B cell (primary cell): ENCODE results near the gene DOCK4. TPM values are rescaled to one million over a fixed set of nuclear protein-coding genes. Genes with fewer than 3 reads are reported as not detected.

Experiments used
- ATAC-seq: fragments of 200-7000 bp; cut with Tn5 transposase; one replicate; pipeline ENCODE4 v1.10.0; 2021; ENCODE audit warnings: low read depth, mild to moderate bottlenecking, moderate number of reproducible peaks, moderate library complexity
- CTCF ChIA-PET: fragments of 350-600 bp; sonication (Branson Sonifier 250); formaldehyde crosslinking; loops from one replicate; lab custom pipeline; 2021; ENCODE audit warnings: antibody characterized with exemption, inconsistent platforms; lab: Charles Lee
- POLR2A ChIA-PET: fragments of 350-600 bp; sonication (Branson Sonifier 250); formaldehyde crosslinking; loops from one replicate; lab custom pipeline; 2021; ENCODE audit warnings: antibody characterized with exemption; lab: Charles Lee
- DNase-seq: peaks from one replicate; pipeline ENCODE4 v3.0.0; 2013
- H2AFZ ChIP-seq: 2 replicates; pipeline ENCODE4 v1.6.1; 2012; ENCODE audit warnings: mild to moderate bottlenecking, low read depth, low read length; ENCODE audit not compliant: insufficient read depth, poor library complexity, severe bottlenecking
- H3K27ac ChIP-seq, 2 donors: 1 replicate in 1 of 2; 2 replicates in 1 of 2; pipeline ENCODE4 v1.5.1; 2012 to 2013; ENCODE audit warnings: low read length in 2 of 2, mild to moderate bottlenecking in 2 of 2, moderate library complexity in 1 of 2
- H3K27me3 ChIP-seq, 4 experiments: fragments of 200-600 bp in 1 of 4; sonication (generic) in 1 of 4; replicated peaks in 1 of 4; 1 replicate in 2 of 4; 2 replicates in 2 of 4; pipeline versions ENCODE4 v1.6.1 to v1.7.0; 2013 to 2016; ENCODE audit warnings: low read length in 3 of 4, mild to moderate bottlenecking in 2 of 4, mixed read lengths in 1 of 4, moderate library complexity in 1 of 4; ENCODE audit not compliant: insufficient read depth in 4 of 4, control insufficient read depth in 3 of 4; ENCODE audit errors: control extremely low read depth in 1 of 4
- H3K36me3 ChIP-seq, 2 experiments: replicated peaks in 1 of 2; 1 replicate in 1 of 2; 2 replicates in 1 of 2; pipeline versions ENCODE4 v1.6.1 to v1.7.1; 2013; ENCODE audit warnings: low read length in 1 of 2; ENCODE audit not compliant: insufficient read depth in 2 of 2, control insufficient read depth in 1 of 2; ENCODE audit errors: control extremely low read depth in 1 of 2, extremely low read depth in 1 of 2
- H3K4me1 ChIP-seq, 2 donors: fragments of 200-600 bp in 1 of 2; sonication (generic) in 1 of 2; 1 replicate in 1 of 2; 2 replicates in 1 of 2; pipeline versions ENCODE4 v1.5.1 to v1.6.1; 2013 to 2017; ENCODE audit warnings: low read length in 2 of 2; ENCODE audit not compliant: control insufficient read depth in 2 of 2, insufficient read depth in 2 of 2
- H3K4me2 ChIP-seq: replicated peaks from 2 replicates; pipeline ENCODE3; 2012; ENCODE audit warnings: mild to moderate bottlenecking, low read depth, low read length; ENCODE audit not compliant: poor library complexity, severe bottlenecking
- H3K4me3 ChIP-seq, 5 experiments: fragments of 200-600 bp in 1 of 5; sonication (generic) in 1 of 5; 1 replicate in 3 of 5; 2 replicates in 2 of 5; pipeline versions ENCODE4 v1.5.1 to v1.7.0; 2011 to 2016; ENCODE audit warnings: low read length in 4 of 5, mild to moderate bottlenecking in 4 of 5, low read depth in 2 of 5, control low read depth in 1 of 5, moderate library complexity in 1 of 5; ENCODE audit not compliant: insufficient read depth in 1 of 5; ENCODE audit errors: control extremely low read depth in 1 of 5, extremely low read depth in 1 of 5
- H3K79me2 ChIP-seq: fragments of 200-600 bp; sonication (generic); one replicate; pipeline ENCODE4 v1.6.0; 2016; ENCODE audit warnings: low read length; ENCODE audit not compliant: control insufficient read depth, insufficient read depth
- H3K9ac ChIP-seq: fragments of 200-600 bp; sonication (generic); 2 replicates; pipeline ENCODE4 v1.6.1; 2017; ENCODE audit warnings: mild to moderate bottlenecking, low read length, moderate library complexity
- H3K9me3 ChIP-seq, 3 donors: one replicate each; pipeline versions ENCODE4 v1.6.1 to v1.7.1; 2013; ENCODE audit warnings: low read length in 2 of 3; ENCODE audit not compliant: control insufficient read depth in 2 of 3, insufficient read depth in 1 of 3; ENCODE audit errors: control extremely low read depth in 1 of 3
- H4K20me1 ChIP-seq: 2 replicates; pipeline ENCODE4 v1.6.0; 2012; ENCODE audit warnings: mild to moderate bottlenecking, low read length; ENCODE audit not compliant: insufficient read depth, control insufficient read depth, poor library complexity, severe bottlenecking
- H3K27ac Mint-ChIP-seq: one replicate; pipeline ENCODE4 v1.8.0; 2021; ENCODE audit warnings: mixed read lengths
- H3K27me3 Mint-ChIP-seq: one replicate; pipeline ENCODE4 v1.8.0; 2021; ENCODE audit warnings: mixed read lengths
- H3K4me1 Mint-ChIP-seq: one replicate; pipeline ENCODE4 v1.8.0; 2021; ENCODE audit warnings: mixed read lengths
- H3K4me3 Mint-ChIP-seq: one replicate; pipeline ENCODE4 v1.8.0; 2021; ENCODE audit warnings: mixed read lengths
- H3K9me3 Mint-ChIP-seq: one replicate; pipeline ENCODE4 v1.8.0; 2022; ENCODE audit warnings: mixed read lengths; ENCODE audit not compliant: insufficient read depth
- EZH2 ChIP-seq: IDR thresholded peaks from 2 replicates; pipeline ENCODE4 v1.6.1; 2012; ENCODE audit warnings: borderline replicate concordance, low read depth, mild to moderate bottlenecking, moderate library complexity, low read length; ENCODE audit not compliant: insufficient read depth, poor library complexity, severe bottlenecking
- WGBS: methylation state at CpG from one replicate; pipeline ENCODE4 v1.1.5; 2013; ENCODE audit warnings: missing lambda C conversion rate; ENCODE audit not compliant: insufficient coverage; 5-methylcytosine and 5-hydroxymethylcytosine counted together
- intact Hi-C: fragments of 100-400 bp; cut with micrococcal nuclease; formaldehyde crosslinking; loops from one replicate; pipeline ENCODE4 v1.10.0; 2022
- polyA plus RNA-seq: library from polyadenylated mRNA; depleted of rRNA; stranded (reverse); fragments of >200 nt; gene quantifications from 2 replicates; pipeline ENCODE4 v1.2.3, GENCODE V29; 2012
- total RNA-seq, 2 donors: library from RNA; stranded (reverse); fragments of 120-200 nt in 1 of 2; gene quantifications; 1 replicate in 1 of 2; 2 replicates in 1 of 2; pipeline versions ENCODE4 v1.2.3 to v1.2.4, GENCODE V29; 2013 to 2022
- TF ChIP-seq, protein P1 (sequence below): fragments of 200-600 bp; IDR thresholded peaks from one replicate; pipeline ENCODE4 v1.8.0; 2022; ENCODE audit warnings: antibody characterized with exemption, mild to moderate bottlenecking

Gene DOCK4
- total and polyA plus RNA-seq, 2 donors (not counting 1 experiment from before 2014, with no cell fraction given): 0.03 to 4.1 TPM

- TF ChIP-seq EZH2: no peak
- TF ChIP-seq, protein P1, sequence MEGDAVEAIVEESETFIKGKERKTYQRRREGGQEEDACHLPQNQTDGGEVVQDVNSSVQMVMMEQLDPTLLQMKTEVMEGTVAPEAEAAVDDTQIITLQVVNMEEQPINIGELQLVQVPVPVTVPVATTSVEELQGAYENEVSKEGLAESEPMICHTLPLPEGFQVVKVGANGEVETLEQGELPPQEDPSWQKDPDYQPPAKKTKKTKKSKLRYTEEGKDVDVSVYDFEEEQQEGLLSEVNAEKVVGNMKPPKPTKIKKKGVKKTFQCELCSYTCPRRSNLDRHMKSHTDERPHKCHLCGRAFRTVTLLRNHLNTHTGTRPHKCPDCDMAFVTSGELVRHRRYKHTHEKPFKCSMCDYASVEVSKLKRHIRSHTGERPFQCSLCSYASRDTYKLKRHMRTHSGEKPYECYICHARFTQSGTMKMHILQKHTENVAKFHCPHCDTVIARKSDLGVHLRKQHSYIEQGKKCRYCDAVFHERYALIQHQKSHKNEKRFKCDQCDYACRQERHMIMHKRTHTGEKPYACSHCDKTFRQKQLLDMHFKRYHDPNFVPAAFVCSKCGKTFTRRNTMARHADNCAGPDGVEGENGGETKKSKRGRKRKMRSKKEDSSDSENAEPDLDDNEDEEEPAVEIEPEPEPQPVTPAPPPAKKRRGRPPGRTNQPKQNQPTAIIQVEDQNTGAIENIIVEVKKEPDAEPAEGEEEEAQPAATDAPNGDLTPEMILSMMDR: no peak
- Mint-ChIP-seq H3K27ac (no peak overlapping the region), H3K9me3 (no peaks in the 10 kb centered on the region), H3K4me1 (peaks cover 8% of the 10 kb centered on the region), H3K27me3 (peaks cover 58% of the 10 kb centered on the region), H3K4me3 (no peak overlapping the region)
- H3K4me3 ChIP-seq: no peak overlapping the region
- DNase-seq (no peak), ATAC-seq (no peak)
- H2AFZ ChIP-seq: no peak overlapping the region
- WGBS: no CpG with 5 or more reads among the region's 2 CpGs
- no peak overlapping the region for H3K9ac ChIP-seq
- intact Hi-C loops: no loop called here
- no peaks in the 10 kb centered on the region for H4K20me1 ChIP-seq
- H3K4me2 ChIP-seq: no peak overlapping the region
- H3K4me1 ChIP-seq: peaks cover 4 to 6% of the 10 kb centered on the region in 2 donors
- ChIA-PET CTCF (no interaction called here), POLR2A (no interaction called here)
- peaks cover 0 to 33% (median 27%) of the 10 kb centered on the region in 4 experiments for H3K27me3 ChIP-seq
- no peaks in the 10 kb centered on the region for H3K79me2 ChIP-seq
- H3K27ac ChIP-seq: no peak overlapping the region
- no peaks in the 10 kb centered on the region for H3K36me3 ChIP-seq
- H3K9me3 ChIP-seq: peaks cover 0 to 3% (median 0%) of the 10 kb centered on the region in 3 donors
Observed at GRCh38 chr7:112199035-112199655, 7.1 kb downstream of the DOCK4 start.

- H3K9me3 Mint-ChIP-seq: no peaks in the 10 kb centered on the region
- H3K27me3 Mint-ChIP-seq: peaks cover 54% of the 10 kb centered on the region
- H3K4me2 ChIP-seq: no peak overlapping the region
- TF ChIP-seq, protein P1: no peak
- TF ChIP-seq EZH2: no peak
- H4K20me1 ChIP-seq: no peaks in the 10 kb centered on the region
- no peaks in the 10 kb centered on the region for H3K36me3 ChIP-seq
- H3K4me1 ChIP-seq: no peaks in the 10 kb centered on the region
- no peak for ATAC-seq
- intact Hi-C loops: no loop called here
- no peak overlapping the region for H3K4me3 Mint-ChIP-seq
- no peak overlapping the region for H3K4me3 ChIP-seq
- no peak overlapping the region for H2AFZ ChIP-seq
- H3K9me3 ChIP-seq: peaks cover 0 to 3% (median 2%) of the 10 kb centered on the region in 3 donors
- no peaks in the 10 kb centered on the region for H3K4me1 Mint-ChIP-seq
- no peak overlapping the region for H3K9ac ChIP-seq
- POLR2A ChIA-PET: no interaction called here
- CTCF ChIA-PET: no interaction called here
- H3K27me3 ChIP-seq: peaks cover 0 to 17% (median 12%) of the 10 kb centered on the region in 4 experiments
- DNase-seq: no peak
- no peak overlapping the region for H3K27ac ChIP-seq
- H3K27ac Mint-ChIP-seq: no peak overlapping the region
- WGBS: 100% methylated on average over 1 of the region's 6 CpGs
- no peaks in the 10 kb centered on the region for H3K79me2 ChIP-seq
Observed at GRCh38 chr7:112197322-112197721, 8.9 kb downstream of the DOCK4 start.
